GM18870 (cell line): ENCODE data around the gene LILRB4.
"Not testable (repeated sequence)": the region's sequence is repeated elsewhere in the genome, so short reads cannot be mapped to it uniquely, and the experiment has no call there.

Experiments used
- ATAC-seq: cut with Tn5 transposase; IDR thresholded peaks from one replicate; pipeline ENCODE4 v1.9.1; 2021; ENCODE audit warnings: moderate library complexity; ENCODE audit not compliant: unreplicated experiment

LILRB4 gene

GRCh38 chr19:54648129-54648528 lies 14.7 kb upstream of the LILRB4 start:
- no peak for ATAC-seq

GRCh38 chr19:54650108-54650655 lies 12.6 kb upstream of the LILRB4 start:
- ATAC-seq, result no peak

GRCh38 chr19:54653181-54653809 lies 9.5 kb upstream of the LILRB4 start:
- no peak for ATAC-seq

GRCh38 chr19:54654447-54655321 lies 8.1 kb upstream of the LILRB4 start:
- ATAC-seq, result no peak

GRCh38 chr19:54659300-54659699 lies 3.5 kb upstream of the LILRB4 start:
- no peak for ATAC-seq

- no peak for ATAC-seq
Measured at GRCh38 chr19:54660306-54660705, 2.5 kb upstream of the LILRB4 start.

GRCh38 chr19:54660964-54661363 lies 1.8 kb upstream of the LILRB4 start:
- no peak for ATAC-seq

- no peak for ATAC-seq
Measured at GRCh38 chr19:54661846-54662481, 821 bp upstream of the LILRB4 start.

GRCh38 chr19:54665530-54665929 lies 2.7 kb downstream of the LILRB4 start:
- ATAC-seq, result no peak

- ATAC-seq, result no peak
Measured at GRCh38 chr19:54667217-54667616, 4.4 kb downstream of the LILRB4 start.

- no peak for ATAC-seq
Measured at GRCh38 chr19:54668353-54668752, 5.6 kb downstream of the LILRB4 start.

- no peak for ATAC-seq
Measured at GRCh38 chr19:54670576-54671357, 8.0 kb downstream of the LILRB4 start.

GRCh38 chr19:54673222-54673621 lies 10.4 kb downstream of the LILRB4 start:
- no peak for ATAC-seq

- no peak for ATAC-seq
Measured at GRCh38 chr19:54674021-54674617, 11.3 kb downstream of the LILRB4 start.

GRCh38 chr19:54676210-54676834 lies 13.5 kb downstream of the LILRB4 start:
- not testable (repeated sequence) for ATAC-seq

- ATAC-seq, result no peak
Measured at GRCh38 chr19:54677217-54677616, 14.4 kb downstream of the LILRB4 start.

GRCh38 chr19:54681596-54681995 lies 18.8 kb downstream of the LILRB4 start:
- ATAC-seq, result not testable (repeated sequence)

- ATAC-seq, result no peak
Measured at GRCh38 chr19:54682306-54682856, 19.6 kb downstream of the LILRB4 start.

GRCh38 chr19:54684527-54684926 lies 21.7 kb downstream of the LILRB4 start:
- ATAC-seq, result no peak
